DOHH2 (cell line): ENCODE results near the gene FARP2.

Experiments used
- CTCF ChIP-seq: fragments of 200-600 bp; sonication (generic); IDR thresholded peaks from one replicate; pipeline ENCODE4 v1.5.1; 2014; ENCODE audit warnings: antibody characterized with exemption, mild to moderate bottlenecking, low read depth, low read length; ENCODE audit not compliant: poor library complexity, severe bottlenecking
- EZH2phosphoT487 ChIP-seq: fragments of 200-600 bp; sonication (generic); IDR thresholded peaks from 2 replicates; pipeline ENCODE4 v1.6.1; 2017; ENCODE audit warnings: borderline replicate concordance, mild to moderate bottlenecking, antibody characterized with exemption, low read length, moderate library complexity, mixed read lengths

- no peak for TF ChIP-seq CTCF
- no peak for TF ChIP-seq EZH2phosphoT487
Measured at GRCh38 chr2:241323778-241324177, 32.3 kb upstream of the FARP2 start.
